Measurements from ENCODE around the gene CPD. TPM values are rescaled to one million over a fixed set of nuclear protein-coding genes. Genes with fewer than 3 reads are reported as not detected.

The CPD gene
- total and polyA plus RNA-seq, 9 of the 15 experiments (the other 6 are each of a cell fraction or from before 2014, with no cell fraction given): 4.5 to 24.4 (median 20.4) TPM

DNA sequence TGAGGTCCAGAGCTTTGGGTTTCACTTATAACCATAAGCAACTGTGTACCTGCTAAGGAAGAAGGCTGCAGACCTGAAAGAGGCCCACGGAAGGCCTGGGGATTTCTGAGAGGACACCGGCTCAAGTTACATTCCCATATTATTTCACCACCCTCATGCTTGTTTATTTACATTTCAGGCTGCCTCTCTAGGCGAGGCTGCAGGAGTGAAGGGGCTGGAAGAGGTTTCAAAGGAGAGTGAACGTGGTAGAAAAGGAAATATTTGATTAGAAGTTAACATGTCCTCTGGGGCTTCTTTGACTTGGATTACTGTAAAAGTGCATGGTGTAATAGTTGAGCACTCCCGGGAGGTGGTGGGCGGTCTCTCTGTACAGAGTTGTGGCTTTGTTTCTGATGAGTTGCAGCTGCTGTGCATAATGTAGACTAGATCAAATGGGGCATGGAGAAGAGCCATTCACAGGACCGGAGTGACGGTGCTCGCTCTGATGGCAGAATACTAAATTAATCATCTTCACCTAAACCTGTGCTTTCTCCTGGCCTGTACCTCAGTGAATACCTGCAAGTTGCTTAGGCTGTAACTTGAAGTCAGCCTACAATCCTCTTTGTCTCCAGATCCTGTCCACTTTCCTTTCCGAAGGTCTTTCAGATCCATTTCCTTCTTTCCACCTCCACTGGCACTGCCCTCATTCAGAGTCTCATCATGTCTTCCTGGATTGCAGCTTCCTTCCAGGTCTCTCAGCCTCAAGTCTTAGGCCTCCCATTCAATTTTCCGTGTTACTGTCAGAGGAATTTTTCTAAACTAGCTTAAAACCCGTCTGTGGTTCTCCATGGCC lies 1.9 kb upstream of the CPD start:
- DNase-seq (ENCODE audit: extremely low read depth in 1 of 4, low spot score in 3 of 4) (peak in 2 of 4 experiments; percentile 13 to 25), FAIRE-seq (no peak), ATAC-seq (peak; percentile 6; the same call in 1 of the 3 replicates)
- Histone ChIP-seq H3K4me1 (replicated peaks in 1 of 2; ENCODE audit: control insufficient read depth in 2 of 2, insufficient read depth in 2 of 2, low read length in 2 of 2) (peaks cover 21 to 33% of the 10 kb centered on the region in 2 experiments; a peak in 4 of 5 replicates), H3K4me3 (no peak overlapping the region), H3K36me3 (ENCODE audit: control insufficient read depth, insufficient read depth, low read length) (no peaks in the 10 kb centered on the region), H3K27ac (ENCODE audit: extremely low read depth, low read depth, low read length) (no peak overlapping the region), H3K27me3 (ENCODE audit: control insufficient read depth in 2 of 2, insufficient read depth in 2 of 2, low read length in 2 of 2) (no peaks in the 10 kb centered on the region), H3K9me1 (ENCODE audit: control insufficient read depth, insufficient read depth, low read length) (no peaks in the 10 kb centered on the region), H2AFZ (ENCODE audit: low read depth, low read length) (peak overlapping the region; percentile 93), H3K79me2 (ENCODE audit: control insufficient read depth, insufficient read depth, low read length) (peaks cover 25% of the 10 kb centered on the region), H3K9ac (ENCODE audit: insufficient read depth in 1 of 2, low read depth in 2 of 2, low read length in 2 of 2) (no peak overlapping the region), H3K4me2 (ENCODE audit: insufficient read depth, low read length) (no peak overlapping the region), H3K9me3 (replicated peaks; ENCODE audit: control insufficient read depth, insufficient read depth, low read depth, low read length) (no peaks in the 10 kb centered on the region), H4K20me1 (replicated peaks; ENCODE audit: control insufficient read depth, insufficient read depth, low read length) (peaks cover 6% of the 10 kb centered on the region; the same call in 1 of the 2 replicates)
- BruUV-seq (replicated peaks): no TSS peak
- 42% methylated on average over 12 of the region's 12 CpGs for WGBS (ENCODE audit: insufficient coverage, low coverage, missing lambda C conversion rate)
- intact Hi-C loops (cut with micrococcal nuclease) (no loop called here), in situ Hi-C loops (cut with MboI) (no loop called here)
- CTCF ChIA-PET (ENCODE audit: low intra/inter-chr PET ratio): no interaction called here
- POLR2A ChIA-PET: interaction anchor here (0.7 to 1.2 kb wide), 3 partner anchors 10 to 272 kb away, joined by 3 read pairs; no protein-coding TSS in a partner anchor
- TF ChIP-seq L3MBTL2 (IDR thresholded peaks at IDR 0.05) (peak; percentile 45; the same call in 1 of the 2 replicates), MAZ (CRISPR knock-in tag; conservative IDR thresholded peaks at IDR 0.05 in 1 of 2, IDR thresholded peaks at IDR 0.05 in 1 of 2) (no peak), ZNF347 (CRISPR knock-in tag; IDR thresholded peaks at IDR 0.05; ENCODE audit: low read depth) (no peak), ZNF224 (CRISPR knock-in tag; IDR thresholded peaks at IDR 0.05) (no peak), EGR1 (conservative IDR thresholded peaks at IDR 0.05) (0 out of 2 replicates have a peak, but pooled peaks have one; percentile 29), HDGF (IDR thresholded peaks at IDR 0.05) (no peak), SMAD3 (CRISPR knock-in tag; conservative IDR thresholded peaks at IDR 0.05) (no peak), CEBPB (tag; IDR thresholded peaks at IDR 0.05) (peak; percentile 33; the same call in 1 of the 2 replicates), KDM5B (IDR thresholded peaks at IDR 0.05; ENCODE audit: insufficient replicate concordance, low read depth, low read length) (no peak), ZNF146 (CRISPR knock-in tag; IDR thresholded peaks at IDR 0.05; ENCODE audit: unreplicated experiment) (no peak), ARNT (IDR thresholded peaks at IDR 0.05) (no peak), POLR3G (IDR thresholded peaks at IDR 0.05; ENCODE audit: extremely low read depth, insufficient read length, insufficient replicate concordance) (no peak), RAD51 (IDR thresholded peaks at IDR 0.05; ENCODE audit: borderline replicate concordance, low read depth) (no peak), FOXK2 (conservative IDR thresholded peaks at IDR 0.05 in 1 of 2, IDR thresholded peaks at IDR 0.05 in 1 of 2; ENCODE audit: low read depth in 2 of 2) (peak in 1 of 2 experiments; percentile 73; a peak in 2 of 4 replicates)
- TF ChIP-seq, protein P1, sequence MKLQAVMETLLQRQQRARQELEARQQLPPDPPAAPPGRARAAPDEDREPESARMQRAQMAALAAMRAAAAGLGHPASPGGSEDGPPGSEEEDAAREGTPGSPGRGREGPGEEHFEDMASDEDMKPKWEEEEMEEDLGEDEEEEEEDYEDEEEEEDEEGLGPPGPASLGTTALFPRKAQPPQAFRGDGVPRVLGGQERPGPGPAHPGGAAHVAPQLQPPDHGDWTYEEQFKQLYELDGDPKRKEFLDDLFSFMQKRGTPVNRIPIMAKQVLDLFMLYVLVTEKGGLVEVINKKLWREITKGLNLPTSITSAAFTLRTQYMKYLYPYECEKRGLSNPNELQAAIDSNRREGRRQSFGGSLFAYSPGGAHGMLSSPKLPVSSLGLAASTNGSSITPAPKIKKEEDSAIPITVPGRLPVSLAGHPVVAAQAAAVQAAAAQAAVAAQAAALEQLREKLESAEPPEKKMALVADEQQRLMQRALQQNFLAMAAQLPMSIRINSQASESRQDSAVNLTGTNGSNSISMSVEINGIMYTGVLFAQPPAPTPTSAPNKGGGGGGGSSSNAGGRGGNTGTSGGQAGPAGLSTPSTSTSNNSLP (IDR thresholded peaks at IDR 0.05; ENCODE audit: borderline replicate concordance, low read depth, low read length): no peak
- TF ChIP-seq, protein P2, sequence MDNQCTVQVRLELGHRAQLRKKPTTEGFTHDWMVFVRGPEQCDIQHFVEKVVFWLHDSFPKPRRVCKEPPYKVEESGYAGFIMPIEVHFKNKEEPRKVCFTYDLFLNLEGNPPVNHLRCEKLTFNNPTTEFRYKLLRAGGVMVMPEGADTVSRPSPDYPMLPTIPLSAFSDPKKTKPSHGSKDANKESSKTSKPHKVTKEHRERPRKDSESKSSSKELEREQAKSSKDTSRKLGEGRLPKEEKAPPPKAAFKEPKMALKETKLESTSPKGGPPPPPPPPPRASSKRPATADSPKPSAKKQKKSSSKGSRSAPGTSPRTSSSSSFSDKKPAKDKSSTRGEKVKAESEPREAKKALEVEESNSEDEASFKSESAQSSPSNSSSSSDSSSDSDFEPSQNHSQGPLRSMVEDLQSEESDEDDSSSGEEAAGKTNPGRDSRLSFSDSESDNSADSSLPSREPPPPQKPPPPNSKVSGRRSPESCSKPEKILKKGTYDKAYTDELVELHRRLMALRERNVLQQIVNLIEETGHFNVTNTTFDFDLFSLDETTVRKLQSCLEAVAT (IDR thresholded peaks at IDR 0.05): no peak
- TF ChIP-seq, protein P3, sequence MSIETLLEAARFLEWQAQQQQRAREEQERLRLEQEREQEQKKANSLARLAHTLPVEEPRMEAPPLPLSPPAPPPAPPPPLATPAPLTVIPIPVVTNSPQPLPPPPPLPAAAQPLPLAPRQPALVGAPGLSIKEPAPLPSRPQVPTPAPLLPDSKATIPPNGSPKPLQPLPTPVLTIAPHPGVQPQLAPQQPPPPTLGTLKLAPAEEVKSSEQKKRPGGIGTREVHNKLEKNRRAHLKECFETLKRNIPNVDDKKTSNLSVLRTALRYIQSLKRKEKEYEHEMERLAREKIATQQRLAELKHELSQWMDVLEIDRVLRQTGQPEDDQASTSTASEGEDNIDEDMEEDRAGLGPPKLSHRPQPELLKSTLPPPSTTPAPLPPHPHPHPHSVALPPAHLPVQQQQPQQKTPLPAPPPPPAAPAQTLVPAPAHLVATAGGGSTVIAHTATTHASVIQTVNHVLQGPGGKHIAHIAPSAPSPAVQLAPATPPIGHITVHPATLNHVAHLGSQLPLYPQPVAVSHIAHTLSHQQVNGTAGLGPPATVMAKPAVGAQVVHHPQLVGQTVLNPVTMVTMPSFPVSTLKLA (conservative IDR thresholded peaks at IDR 0.05): no peak; a peak in 1 of 4 replicates
